ENCODE measurements around the gene OR2B2.

The OR2B2 gene

DNA sequence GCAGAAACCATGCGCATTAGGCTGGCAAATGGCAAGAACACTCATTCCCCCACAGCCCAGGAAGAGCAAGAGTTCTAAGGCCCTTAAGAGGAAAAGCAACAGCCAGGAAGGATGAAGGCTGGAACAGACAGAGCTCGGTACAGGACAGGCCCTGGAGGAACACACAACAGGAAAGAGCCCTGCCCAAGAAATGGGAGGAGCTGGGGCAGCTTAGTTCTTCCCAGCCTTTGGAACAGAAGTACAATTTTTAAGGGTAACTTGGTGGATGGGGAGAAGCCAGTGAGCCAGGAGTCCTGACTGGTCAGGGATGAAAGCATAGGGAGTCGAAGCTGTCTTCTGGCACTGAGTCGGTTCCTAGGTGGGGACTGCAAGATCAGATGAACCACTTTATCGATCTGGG is 32.4 kb downstream of the OR2B2 start:
- DNase-seq (ENCODE audit: low read depth, low spot score): no peak
- no peak overlapping the region for H3K4me3 ChIP-seq (ENCODE audit: low read depth, low read length)
- TF ChIP-seq, protein P1, sequence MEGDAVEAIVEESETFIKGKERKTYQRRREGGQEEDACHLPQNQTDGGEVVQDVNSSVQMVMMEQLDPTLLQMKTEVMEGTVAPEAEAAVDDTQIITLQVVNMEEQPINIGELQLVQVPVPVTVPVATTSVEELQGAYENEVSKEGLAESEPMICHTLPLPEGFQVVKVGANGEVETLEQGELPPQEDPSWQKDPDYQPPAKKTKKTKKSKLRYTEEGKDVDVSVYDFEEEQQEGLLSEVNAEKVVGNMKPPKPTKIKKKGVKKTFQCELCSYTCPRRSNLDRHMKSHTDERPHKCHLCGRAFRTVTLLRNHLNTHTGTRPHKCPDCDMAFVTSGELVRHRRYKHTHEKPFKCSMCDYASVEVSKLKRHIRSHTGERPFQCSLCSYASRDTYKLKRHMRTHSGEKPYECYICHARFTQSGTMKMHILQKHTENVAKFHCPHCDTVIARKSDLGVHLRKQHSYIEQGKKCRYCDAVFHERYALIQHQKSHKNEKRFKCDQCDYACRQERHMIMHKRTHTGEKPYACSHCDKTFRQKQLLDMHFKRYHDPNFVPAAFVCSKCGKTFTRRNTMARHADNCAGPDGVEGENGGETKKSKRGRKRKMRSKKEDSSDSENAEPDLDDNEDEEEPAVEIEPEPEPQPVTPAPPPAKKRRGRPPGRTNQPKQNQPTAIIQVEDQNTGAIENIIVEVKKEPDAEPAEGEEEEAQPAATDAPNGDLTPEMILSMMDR (IDR thresholded peaks at IDR 0.05; ENCODE audit: low read depth, low read length): no peak
- in situ Hi-C loops (cut with HindIII; ENCODE audit: low sequenced_read_pairs): no loop called here

DNA sequence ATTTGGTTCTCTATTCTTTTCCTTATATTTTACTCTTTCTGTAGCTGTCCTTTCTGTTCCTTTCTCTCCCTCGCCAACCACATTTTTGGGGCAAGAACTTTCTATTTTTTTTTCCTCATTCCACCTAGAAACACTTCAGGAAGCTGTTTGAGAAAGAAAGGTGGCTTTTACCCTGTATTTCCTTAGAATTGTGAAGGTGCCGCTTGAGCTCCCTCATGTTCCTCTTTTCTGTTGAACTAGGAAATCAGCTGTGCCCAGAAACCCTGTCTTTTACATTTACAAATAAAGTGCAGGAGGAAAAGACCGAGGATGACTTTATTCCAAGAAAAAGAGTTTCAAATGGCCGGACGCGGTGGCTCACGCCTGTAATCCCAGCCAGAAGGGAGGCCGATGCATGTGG is 38.2 kb downstream of the OR2B2 start:
- DNase-seq (ENCODE audit: low read depth, low spot score): no peak
- TF ChIP-seq, protein P1 (IDR thresholded peaks at IDR 0.05; ENCODE audit: low read depth, low read length): no peak
- in situ Hi-C loops (cut with HindIII; ENCODE audit: low sequenced_read_pairs): no loop called here
- H3K4me3 ChIP-seq (ENCODE audit: low read depth, low read length): no peak overlapping the region

DNA sequence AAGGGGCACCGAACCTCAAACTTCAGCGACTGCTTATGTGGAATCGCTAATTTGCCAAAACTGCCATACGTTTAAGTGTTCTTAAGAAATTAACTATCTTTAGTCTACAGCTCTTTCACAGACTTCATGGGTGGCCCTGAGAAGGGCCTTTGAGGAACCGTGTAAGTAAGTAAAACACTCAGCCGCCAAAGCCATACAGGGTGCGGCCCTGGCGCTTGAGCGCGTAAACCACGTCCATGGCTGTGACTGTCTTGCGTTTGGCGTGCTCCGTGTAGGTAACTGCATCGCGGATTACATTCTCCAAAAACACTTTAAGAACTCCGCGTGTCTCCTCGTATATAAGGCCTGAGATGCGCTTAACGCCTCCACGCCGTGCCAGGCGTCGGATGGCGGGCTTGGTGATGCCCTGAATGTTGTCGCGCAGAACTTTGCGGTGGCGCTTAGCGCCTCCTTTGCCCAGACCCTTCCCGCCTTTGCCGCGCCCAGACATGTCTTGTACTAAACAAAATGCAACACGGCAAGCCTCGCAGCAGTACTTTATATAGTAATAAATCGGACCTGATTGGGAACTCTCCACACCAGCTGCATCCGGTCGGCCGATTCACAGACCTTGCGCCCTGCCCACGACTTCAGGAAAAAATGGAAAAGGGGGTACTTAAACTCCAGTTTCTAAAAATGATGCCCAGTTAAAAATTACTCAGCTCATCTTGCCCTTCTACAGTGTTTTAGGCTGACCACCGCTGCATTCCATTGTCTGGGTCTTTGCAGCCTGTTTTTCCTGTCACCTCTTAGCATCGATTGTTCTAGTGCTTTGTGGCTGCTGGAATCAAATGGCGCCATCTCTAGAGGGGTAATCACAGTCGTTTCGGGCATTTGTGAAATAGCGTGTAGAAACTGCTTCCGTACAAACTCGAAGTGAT is 38.9 kb downstream of the OR2B2 start:
- H3K4me3 ChIP-seq (ENCODE audit: low read depth, low read length): peak overlapping the region; percentile 60
- peak; percentile 90 for DNase-seq (ENCODE audit: low read depth, low spot score)
- in situ Hi-C loops (cut with HindIII; ENCODE audit: low sequenced_read_pairs): no loop called here
- TF ChIP-seq, protein P1 (IDR thresholded peaks at IDR 0.05; ENCODE audit: low read depth, low read length): no peak

DNA sequence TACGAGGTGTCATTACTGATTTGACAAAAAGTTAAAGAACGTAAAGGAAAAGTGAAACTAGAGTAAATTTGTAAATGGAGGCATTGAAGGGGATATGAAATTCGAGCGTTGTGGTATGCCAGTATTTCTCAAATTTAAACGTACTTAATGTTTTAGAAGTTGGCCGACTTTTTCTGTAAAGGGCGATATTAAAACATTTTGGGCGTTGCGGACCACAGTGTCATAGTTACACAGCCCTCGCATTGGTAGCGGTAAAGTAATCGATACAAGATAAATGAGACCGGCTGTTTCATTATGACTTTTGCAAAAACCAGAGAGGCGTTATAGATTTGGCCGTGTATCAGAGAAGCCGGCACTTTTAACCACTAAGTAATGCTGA is 39.6 kb downstream of the OR2B2 start:
- DNase-seq (ENCODE audit: low read depth, low spot score): no peak
- in situ Hi-C loops (cut with HindIII; ENCODE audit: low sequenced_read_pairs): no loop called here
- TF ChIP-seq, protein P1 (IDR thresholded peaks at IDR 0.05; ENCODE audit: low read depth, low read length): no peak
- H3K4me3 ChIP-seq (ENCODE audit: low read depth, low read length): peak overlapping the region; percentile 60

DNA sequence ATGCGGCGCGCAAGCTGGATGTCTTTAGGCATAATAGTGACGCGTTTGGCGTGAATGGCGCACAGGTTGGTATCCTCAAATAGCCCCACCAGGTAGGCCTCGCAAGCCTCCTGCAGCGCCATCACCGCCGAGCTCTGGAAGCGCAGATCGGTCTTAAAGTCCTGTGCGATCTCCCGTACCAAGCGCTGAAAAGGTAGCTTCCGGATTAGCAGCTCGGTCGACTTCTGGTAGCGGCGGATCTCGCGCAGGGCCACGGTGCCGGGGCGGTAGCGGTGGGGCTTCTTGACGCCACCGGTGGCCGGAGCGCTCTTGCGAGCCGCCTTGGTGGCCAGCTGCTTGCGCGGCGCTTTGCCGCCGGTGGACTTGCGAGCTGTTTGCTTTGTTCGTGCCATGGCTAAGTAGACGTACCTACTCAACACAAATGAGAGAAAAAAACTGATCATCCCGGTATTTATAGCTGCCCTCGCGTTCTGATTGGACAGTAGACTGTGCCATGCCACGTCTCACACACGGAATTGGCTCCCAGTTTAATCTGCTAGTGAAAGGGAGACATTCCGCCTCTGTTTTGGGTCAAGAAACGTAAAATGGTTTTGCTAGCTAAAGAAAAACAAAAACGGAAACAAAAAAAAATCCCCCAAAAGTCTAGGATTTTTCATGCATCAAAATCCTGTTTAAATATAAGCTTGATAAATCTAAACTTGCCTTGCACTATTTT is 40.1 kb downstream of the OR2B2 start:
- H3K4me3 ChIP-seq (ENCODE audit: low read depth, low read length): peak overlapping the region; percentile 60
- in situ Hi-C loops (cut with HindIII; ENCODE audit: low sequenced_read_pairs): no loop called here
- DNase-seq (ENCODE audit: low read depth, low spot score): peak; percentile 98
- TF ChIP-seq, protein P1 (IDR thresholded peaks at IDR 0.05; ENCODE audit: low read depth, low read length): peak; percentile 34

DNA sequence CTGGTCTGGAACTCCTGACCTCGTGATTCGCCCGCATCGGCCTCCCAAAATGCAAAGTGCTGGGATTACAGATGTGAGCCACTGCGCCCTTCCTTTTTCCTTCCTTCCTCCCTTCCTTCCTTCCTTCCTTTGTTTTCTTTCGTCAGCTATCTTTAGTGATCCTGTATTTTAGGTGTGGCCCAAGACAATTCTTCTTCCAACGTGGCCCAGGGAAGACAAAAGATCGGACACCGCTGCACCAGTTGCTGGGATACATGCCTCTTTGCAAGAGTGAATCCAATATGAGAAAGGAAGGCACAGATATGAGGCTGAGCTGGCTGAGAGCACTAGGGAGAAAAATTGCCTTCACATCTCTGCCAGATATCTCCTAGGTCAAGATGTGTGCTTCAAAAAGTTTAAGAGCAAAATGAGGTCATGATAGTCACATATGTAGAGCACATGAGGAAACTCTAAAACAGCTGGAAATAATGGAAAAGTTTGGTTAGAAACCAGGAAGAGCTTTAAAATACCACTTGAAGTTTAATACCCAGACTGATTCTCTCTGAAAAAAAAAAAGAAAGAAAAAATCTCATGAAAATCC is 41.8 kb downstream of the OR2B2 start:
- no peak for DNase-seq (ENCODE audit: low read depth, low spot score)
- no peak overlapping the region for H3K4me3 ChIP-seq (ENCODE audit: low read depth, low read length)
- in situ Hi-C loops (cut with HindIII; ENCODE audit: low sequenced_read_pairs): no loop called here
- TF ChIP-seq, protein P1 (IDR thresholded peaks at IDR 0.05; ENCODE audit: low read depth, low read length): no peak
